Activated CD8-positive, alpha-beta T cell treated with anti-CD3 and anti-CD28 coated beads for 36 hours (primary cell): Measurements from ENCODE around the gene SPARCL1. TPM values are rescaled to one million over a fixed set of nuclear protein-coding genes. Genes with fewer than 3 reads are reported as not detected.
"Not testable (repeated sequence)": the region's sequence is repeated elsewhere in the genome, so short reads cannot be mapped to it uniquely, and the experiment has no call there.

Source experiments
- ATAC-seq: fragments of 200-7000 bp; cut with Tn5 transposase; one replicate; pipeline ENCODE4 v1.10.0; 2021; ENCODE audit warnings: mild to moderate bottlenecking, moderate library complexity
- CTCF ChIA-PET: fragments of 350-600 bp; sonication (Branson Sonifier 250); formaldehyde crosslinking; loops from one replicate; lab custom pipeline; 2021; ENCODE audit warnings: antibody characterized with exemption; lab: Charles Lee
- POLR2A ChIA-PET: fragments of 350-600 bp; sonication (Branson Sonifier 250); formaldehyde crosslinking; loops from one replicate; lab custom pipeline; 2021; ENCODE audit warnings: antibody characterized with exemption; lab: Charles Lee
- DNase-seq: peaks from one replicate; pipeline ENCODE4 v3.0.0-alpha.2; 2020
- H3K27ac Mint-ChIP-seq: one replicate; pipeline ENCODE4 v1.8.0; 2021; ENCODE audit warnings: mild to moderate bottlenecking, mixed read lengths
- H3K27me3 Mint-ChIP-seq: one replicate; pipeline ENCODE4 v1.8.0; 2021; ENCODE audit warnings: mixed read lengths
- H3K36me3 Mint-ChIP-seq: one replicate; pipeline ENCODE4 v1.8.0; 2021; ENCODE audit warnings: low read depth, mixed read lengths
- H3K4me1 Mint-ChIP-seq: one replicate; pipeline ENCODE4 v1.8.0; 2021; ENCODE audit warnings: low read depth, mixed read lengths
- H3K4me3 Mint-ChIP-seq: one replicate; pipeline ENCODE4 v1.8.0; 2021; ENCODE audit warnings: mild to moderate bottlenecking, moderate library complexity, mixed read lengths
- H3K9me3 Mint-ChIP-seq: one replicate; pipeline ENCODE4 v1.8.0; 2021; ENCODE audit warnings: mixed read lengths
- CTCF ChIP-seq: fragments of 200-600 bp; IDR thresholded peaks from one replicate; pipeline ENCODE4 v1.8.0; 2022; ENCODE audit warnings: antibody characterized with exemption, mild to moderate bottlenecking
- intact Hi-C: fragments of 100-400 bp; cut with micrococcal nuclease; formaldehyde crosslinking; loops from one replicate; pipeline ENCODE4 v1.10.0; 2022
- total RNA-seq, 2 experiments: library from RNA; stranded (reverse); gene quantifications; one replicate each; pipeline ENCODE4 v1.2.3, GENCODE V29; 2021

The SPARCL1 gene
- total RNA-seq, 2 experiments from 2014 or later: not detected

- Mint-ChIP-seq H3K36me3 (no peaks in the 10 kb centered on the region), H3K4me1 (peaks cover 8% of the 10 kb centered on the region), H3K4me3 (no peak overlapping the region), H3K27ac (no peak overlapping the region), H3K9me3 (no peaks in the 10 kb centered on the region), H3K27me3 (no peaks in the 10 kb centered on the region)
- ATAC-seq (peak; percentile 39), DNase-seq (no peak)
- TF ChIP-seq CTCF: no peak
- ChIA-PET CTCF (interaction anchor here (3.1 kb wide), 1 partner anchor 350 kb away, joined by 11 read pairs; no protein-coding TSS in a partner anchor), POLR2A (no interaction called here)
- intact Hi-C loops: no loop called here
Measured at GRCh38 chr4:87499403-87500091, 29.6 kb downstream of the SPARCL1 start.

DNA sequence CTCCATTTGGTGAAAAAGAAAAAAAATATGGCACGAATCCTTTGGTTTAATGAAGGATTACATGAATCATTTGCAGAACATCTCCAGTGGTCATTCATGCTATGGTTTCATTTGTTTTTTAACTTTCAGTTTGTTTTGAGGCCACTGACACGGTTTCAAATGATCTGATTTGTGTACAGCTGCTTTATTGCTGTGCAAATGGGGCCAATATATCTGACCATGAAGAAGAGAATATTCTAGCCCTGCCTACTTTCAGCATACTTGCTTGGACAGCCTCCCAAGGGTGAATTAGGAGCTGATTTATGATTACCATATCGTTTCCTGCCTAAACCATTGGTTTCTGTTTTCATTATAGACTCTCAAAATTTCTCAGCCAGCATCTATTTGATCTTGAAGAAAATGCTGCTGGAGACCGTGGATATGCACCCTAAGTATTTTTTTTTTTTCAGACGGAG is 30.7 kb downstream of the SPARCL1 start:
- no peaks in the 10 kb centered on the region for H3K36me3 Mint-ChIP-seq
- H3K4me1 Mint-ChIP-seq: peaks cover 8% of the 10 kb centered on the region
- no peaks in the 10 kb centered on the region for H3K27me3 Mint-ChIP-seq
- no peaks in the 10 kb centered on the region for H3K9me3 Mint-ChIP-seq
- H3K27ac Mint-ChIP-seq: no peak overlapping the region
- TF ChIP-seq CTCF: no peak
- ATAC-seq (peak; percentile 30), DNase-seq (no peak)
- POLR2A ChIA-PET: interaction anchor here (1.0 kb wide), 1 partner anchor 165 kb away, joined by 3 read pairs; no protein-coding TSS in a partner anchor
- H3K4me3 Mint-ChIP-seq: no peak overlapping the region
- intact Hi-C loops: no loop called here
- CTCF ChIA-PET: interaction anchor here (1.6 to 3.1 kb wide), 2 partner anchors 16 to 351 kb away, joined by 4 to 11 read pairs; no protein-coding TSS in a partner anchor

GRCh38 chr4:87497578-87497977 is 31.6 kb downstream of the SPARCL1 start:
- Mint-ChIP-seq H3K27me3 (no peaks in the 10 kb centered on the region), H3K4me3 (no peak overlapping the region), H3K4me1 (peaks cover 8% of the 10 kb centered on the region), H3K36me3 (no peaks in the 10 kb centered on the region), H3K27ac (no peak overlapping the region), H3K9me3 (no peaks in the 10 kb centered on the region)
- DNase-seq (no peak), ATAC-seq (no peak)
- CTCF ChIA-PET: interaction anchor here (0.6 to 3.1 kb wide), 9 partner anchors 12 to 714 kb away, joined by 3 to 11 read pairs (median 3); no protein-coding TSS in a partner anchor
- POLR2A ChIA-PET: no interaction called here
- no peak for TF ChIP-seq CTCF
- intact Hi-C loops: no loop called here

- Mint-ChIP-seq H3K27ac (no peak overlapping the region), H3K4me1 (peaks cover 8% of the 10 kb centered on the region), H3K36me3 (no peaks in the 10 kb centered on the region), H3K27me3 (no peaks in the 10 kb centered on the region), H3K4me3 (no peak overlapping the region), H3K9me3 (no peaks in the 10 kb centered on the region)
- ChIA-PET POLR2A (no interaction called here), CTCF (interaction anchor here (0.7 to 3.1 kb wide), 8 partner anchors 13 to 352 kb away, joined by 3 to 11 read pairs (median 3); no protein-coding TSS in a partner anchor)
- peak; percentile 69 for TF ChIP-seq CTCF
- peak; percentile 45 for DNase-seq
- intact Hi-C loops: no loop called here
- no peak for ATAC-seq
Measured at GRCh38 chr4:87497159-87497558, 32.0 kb downstream of the SPARCL1 start.

DNA sequence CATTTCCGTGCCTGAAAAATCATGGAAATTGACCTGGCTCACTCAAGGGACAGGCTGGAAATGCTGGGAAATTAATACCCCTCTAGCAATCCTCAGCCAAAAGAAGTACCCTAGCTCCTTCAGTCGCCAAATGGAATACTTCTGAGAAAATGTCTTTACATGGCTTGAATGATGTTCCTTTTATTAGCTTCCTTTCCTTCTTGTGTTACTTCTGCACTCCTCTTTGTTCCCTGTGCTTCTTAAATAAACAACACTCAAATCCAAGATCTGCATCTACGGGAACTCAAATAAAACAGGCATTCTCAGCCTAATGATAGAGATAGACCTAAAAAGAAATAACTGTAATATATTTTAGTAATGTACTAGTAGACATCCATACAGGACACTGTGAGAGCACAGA is 36.1 kb downstream of the SPARCL1 start:
- Mint-ChIP-seq H3K9me3 (no peaks in the 10 kb centered on the region), H3K27me3 (no peaks in the 10 kb centered on the region), H3K27ac (no peak overlapping the region), H3K4me1 (no peaks in the 10 kb centered on the region), H3K36me3 (peaks cover 2% of the 10 kb centered on the region), H3K4me3 (no peak overlapping the region)
- no peak for TF ChIP-seq CTCF
- POLR2A ChIA-PET: no interaction called here
- DNase-seq: no peak
- ATAC-seq: no peak
- CTCF ChIA-PET: no interaction called here
- intact Hi-C loops: no loop called here

- CTCF ChIA-PET, H3K9me3 Mint-ChIP-seq, ATAC-seq, POLR2A ChIA-PET, H3K4me3 Mint-ChIP-seq, H3K27me3 Mint-ChIP-seq, DNase-seq, intact Hi-C loops, H3K36me3 Mint-ChIP-seq, H3K27ac Mint-ChIP-seq, H3K4me1 Mint-ChIP-seq: not testable (repeated sequence)
Measured at GRCh38 chr4:87491851-87492250, 37.3 kb downstream of the SPARCL1 start.
